NCI-H2029 treated with DMSO at 0.1 percent for 48 hours (cell line): Measurements from ENCODE around the gene RAI1.

Source experiments
- DNase-seq: peaks from one replicate; lab custom pipeline; 2025; lab: John Stamatoyannopoulos, UW

RAI1 gene

DNA sequence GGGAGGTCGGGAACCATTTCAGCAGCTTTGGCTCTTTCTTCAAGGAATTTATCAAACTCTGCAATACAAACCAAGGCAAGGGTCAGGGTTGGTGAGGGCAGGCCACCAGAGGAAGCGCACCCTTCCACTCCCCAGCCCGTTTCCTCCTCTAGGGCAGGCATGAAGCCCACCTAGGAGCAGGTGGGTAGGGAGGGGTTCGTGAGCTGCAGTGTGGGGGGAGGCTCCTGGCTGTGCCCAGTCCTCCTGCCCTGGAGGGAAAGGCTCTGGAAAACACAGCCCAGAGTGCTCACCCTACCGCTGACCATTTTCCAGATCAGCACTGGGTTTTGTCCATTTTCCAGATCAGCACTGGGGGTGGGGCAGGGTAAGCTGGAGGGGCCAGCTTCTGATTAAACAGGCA, 166.5 kb downstream of the RAI1 start:
- no peak for DNase-seq

DNA sequence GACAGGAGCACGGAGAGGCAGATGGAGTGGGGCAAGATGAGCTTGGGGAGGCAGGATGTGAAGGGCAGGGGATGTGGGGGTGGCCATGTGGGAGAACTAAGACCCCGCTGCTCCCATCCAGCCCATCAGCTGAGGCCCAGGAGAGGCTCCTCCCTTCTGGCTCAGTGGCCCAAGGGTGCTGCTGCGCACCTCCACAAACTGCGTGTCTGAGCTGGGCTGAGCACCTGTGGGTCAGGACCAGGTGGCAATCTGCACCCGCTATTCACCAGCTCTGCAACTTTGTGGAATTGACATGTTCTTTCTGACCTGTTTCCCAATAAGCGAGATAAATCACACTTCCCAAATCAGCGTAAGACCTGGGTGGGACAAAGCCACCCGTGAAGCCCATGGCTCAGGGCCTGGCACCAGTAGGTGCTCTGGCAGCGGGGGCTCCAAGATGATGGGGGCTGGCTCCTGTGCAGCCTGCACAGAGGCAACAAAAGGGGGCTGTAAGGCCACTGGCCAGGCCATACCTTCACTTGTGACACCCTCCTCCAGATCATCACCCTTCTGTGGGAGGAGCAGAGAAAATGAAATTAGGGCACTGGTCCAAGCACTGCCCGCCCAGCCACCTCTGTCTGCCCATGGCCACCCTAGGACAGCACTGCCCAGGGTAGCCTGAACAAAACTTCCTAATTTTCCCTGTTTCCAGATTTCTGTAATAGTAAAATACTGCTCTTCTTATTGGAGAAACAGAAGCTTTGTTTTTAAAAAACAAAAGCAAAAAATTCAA, 167.2 kb downstream of the RAI1 start:
- no peak for DNase-seq

DNA sequence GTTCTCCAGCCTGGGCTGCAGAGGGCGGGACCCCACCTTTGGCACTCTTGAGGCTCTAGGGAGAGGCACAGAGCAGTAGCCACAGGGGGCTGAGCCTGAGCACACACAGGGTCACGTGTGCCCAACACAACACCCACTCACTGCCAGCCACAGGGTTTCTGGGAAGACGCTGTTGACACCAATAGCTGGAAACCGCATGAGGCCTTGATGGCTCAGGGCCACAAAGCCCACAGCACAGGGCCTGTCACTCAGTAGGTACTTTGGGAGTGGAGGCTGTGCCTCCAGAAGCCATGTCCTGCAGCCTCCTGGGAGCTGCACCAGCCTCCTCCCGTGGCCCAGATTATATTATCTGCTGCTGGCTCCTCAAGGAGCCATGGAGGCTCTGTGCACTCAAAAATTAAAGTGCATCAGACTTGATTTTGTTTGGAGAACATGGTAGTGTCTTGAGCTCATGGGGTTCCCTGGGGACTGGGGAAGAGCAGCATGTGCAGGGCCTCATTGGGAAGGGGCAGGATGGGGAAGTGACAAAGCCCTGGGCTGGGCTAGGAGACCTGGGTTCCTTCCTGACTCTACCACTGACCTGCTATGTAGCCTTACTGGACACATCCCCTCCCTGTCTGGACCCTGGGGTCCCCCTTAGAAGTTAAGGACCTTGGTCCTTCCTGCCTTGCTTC, 168.0 kb downstream of the RAI1 start:
- no peak for DNase-seq

DNA sequence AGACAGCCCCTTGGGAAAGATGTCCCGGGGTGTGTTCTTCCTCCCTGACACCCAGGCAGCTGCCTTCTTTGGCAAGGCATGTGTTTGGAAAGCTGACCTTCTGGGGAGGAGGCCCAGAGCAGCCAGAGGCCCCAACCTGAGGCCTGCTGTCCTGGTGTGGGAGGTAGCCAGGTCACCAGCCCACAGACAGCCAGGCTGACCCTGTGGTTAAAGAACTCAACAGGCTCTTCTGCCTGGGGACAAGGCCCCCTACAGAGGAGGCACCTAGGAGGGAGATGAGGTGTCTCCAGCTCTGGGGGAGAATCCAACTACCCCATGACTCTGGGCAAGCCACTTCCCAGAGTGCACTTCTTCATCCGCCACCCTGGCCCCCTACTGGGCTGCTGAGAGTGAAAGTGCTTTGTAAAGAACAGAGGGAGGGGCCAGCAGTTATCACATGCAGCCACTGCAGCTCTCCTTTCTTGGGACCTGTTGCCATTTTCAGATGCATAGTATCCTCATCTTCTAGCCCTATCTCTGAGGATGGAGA, 168.7 kb downstream of the RAI1 start:
- DNase-seq, result no peak

DNA sequence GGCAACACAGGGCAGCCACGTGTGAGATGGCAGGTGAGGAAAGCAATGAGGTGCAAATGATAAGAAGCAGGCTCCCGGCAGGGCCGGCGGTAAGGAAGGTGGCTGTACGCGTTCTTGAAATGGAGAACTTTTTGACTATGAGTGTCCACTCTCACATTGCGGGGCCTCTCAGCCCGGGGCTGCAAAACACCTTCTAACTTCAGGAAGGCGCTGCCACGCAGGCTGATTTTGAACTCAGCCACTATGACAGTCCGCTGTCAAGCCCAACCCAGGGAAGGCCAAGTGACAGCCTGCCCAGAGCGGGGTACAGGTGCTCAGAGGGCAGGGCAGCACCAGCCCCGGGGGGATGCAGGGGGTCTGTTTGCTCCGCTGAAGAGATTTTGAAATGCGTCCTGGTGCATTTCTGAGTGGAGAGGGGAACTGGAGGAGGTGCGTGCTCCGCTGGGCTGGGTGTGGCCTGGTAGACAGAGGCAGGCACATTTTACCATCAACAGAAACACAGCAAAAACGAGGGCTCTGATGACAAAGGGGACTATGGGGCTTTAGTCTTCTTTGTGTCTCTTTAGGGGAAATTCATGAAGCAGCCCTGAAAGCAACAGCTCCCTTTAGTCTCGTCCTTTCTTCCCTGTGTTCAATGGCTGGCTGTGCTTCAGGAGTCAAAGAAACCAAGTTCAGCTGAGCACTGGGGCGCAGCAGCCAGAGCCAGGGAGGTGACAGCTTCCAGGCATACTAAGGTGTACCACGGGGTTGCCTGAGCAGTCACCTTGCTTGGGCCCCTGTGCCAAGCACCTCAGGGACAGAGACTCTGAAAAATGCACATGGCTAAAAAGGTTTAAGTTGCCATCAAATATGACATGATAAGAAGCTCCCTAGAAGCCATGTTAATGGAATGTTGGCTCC, 170.1 kb downstream of the RAI1 start:
- DNase-seq, result no peak

DNA sequence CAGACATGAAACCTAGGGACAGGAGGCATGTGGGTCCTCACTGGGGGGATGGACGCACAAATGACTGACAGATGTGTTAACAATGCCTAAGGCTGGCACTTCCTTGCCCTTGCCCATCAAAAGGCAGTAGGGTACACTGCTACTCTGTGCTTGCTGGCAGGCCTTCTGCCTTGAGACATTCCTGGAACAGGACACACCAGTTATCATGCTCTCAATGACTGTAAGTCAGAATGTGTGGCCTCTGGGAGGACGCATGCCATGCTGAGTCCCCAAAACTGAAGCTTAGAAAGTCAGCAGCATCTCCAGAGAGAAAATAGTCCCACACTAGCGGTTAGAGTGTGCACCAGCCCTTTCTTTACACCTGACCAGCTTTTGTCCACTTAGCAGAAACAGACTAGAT, 171.7 kb downstream of the RAI1 start:
- DNase-seq, result no peak

DNA sequence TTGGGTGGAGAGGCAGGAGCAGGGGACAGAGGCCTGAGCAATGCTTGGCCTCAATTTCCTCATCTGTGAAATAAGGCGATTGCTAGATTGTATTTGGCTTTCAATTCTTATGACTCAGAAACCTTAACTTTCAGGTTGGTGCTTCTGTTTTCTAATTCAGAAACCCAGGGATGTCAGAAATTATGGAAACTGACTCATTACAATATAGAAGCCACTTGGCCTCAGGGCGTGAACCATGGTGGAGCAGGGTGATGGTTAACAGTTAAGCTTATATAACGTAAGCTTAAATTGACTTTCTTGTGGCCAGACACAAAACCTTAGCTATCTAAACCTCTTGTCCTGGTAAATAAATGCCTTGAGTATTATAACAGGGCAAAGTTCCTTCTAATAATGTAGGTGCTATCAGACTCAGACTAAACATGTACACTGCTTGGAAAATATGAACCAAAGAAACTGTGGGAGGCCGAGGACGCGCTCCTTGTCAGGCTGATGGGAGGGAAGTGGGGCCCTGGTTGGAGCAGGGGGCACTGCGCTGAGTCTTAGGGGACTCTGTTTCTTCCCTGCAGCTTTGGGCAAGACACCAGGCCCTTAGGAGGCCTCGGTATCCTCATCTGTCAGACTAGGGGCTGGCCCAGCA, 172.7 kb downstream of the RAI1 start:
- DNase-seq, result no peak

DNA sequence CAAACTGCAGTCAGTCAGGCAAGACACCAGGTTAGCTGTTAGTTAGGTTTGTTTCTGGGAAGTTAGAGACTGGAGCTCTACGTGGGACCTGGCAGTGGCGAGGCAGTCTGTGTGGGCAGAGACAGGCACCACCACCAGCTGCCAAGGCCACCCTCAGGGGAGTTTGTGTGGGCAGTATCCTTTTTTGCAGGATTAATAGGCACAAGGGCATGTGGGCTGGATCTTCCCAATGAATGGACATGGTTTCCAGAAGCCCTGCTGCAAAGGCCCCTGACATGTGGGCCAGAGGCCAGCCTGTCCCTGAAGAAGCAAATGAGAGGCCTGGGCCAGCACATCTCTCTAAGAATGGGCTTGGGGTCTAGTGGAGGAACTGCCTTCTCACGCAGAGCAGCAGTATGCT, 174.7 kb downstream of the RAI1 start:
- DNase-seq, result no peak

DNA sequence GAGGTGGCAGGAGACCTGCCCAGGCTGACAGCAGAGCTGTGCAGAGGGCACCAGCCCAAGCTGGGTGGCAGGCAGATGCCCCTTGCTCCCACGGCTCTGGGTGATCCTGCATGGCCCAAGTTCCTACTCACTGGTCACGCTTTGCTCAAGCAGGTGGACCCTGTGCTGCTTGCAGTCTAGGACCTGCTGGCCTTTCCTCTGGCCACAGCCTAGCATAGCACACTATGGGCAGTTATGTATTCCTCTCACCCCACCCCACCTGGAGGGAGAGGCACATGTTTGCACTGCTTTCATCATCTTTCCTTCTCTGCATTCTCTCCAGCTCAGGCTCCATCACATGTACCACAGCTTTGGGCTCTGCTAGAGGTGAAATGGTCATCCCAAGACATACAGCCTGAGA, 175.1 kb downstream of the RAI1 start:
- no peak for DNase-seq

DNA sequence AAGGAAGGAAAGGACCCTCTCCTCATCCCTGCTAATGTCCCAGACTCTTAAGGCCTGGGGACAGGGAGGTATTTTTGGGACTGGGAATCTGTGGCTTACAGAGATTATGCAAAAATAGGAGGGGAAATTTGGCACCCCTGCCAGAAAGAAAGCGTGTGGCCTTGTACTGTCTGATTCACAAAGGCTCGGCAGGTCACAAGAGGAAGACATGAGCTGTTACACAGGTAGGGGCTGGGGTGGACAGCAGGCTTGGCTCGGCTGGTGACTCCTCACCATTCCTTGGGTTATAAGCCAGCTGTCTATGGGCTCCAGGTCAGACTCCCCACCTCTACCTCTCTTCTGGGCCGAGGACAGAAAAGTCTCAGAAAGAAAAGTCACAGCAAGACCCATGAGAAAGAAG, 176.2 kb downstream of the RAI1 start:
- no peak for DNase-seq

DNA sequence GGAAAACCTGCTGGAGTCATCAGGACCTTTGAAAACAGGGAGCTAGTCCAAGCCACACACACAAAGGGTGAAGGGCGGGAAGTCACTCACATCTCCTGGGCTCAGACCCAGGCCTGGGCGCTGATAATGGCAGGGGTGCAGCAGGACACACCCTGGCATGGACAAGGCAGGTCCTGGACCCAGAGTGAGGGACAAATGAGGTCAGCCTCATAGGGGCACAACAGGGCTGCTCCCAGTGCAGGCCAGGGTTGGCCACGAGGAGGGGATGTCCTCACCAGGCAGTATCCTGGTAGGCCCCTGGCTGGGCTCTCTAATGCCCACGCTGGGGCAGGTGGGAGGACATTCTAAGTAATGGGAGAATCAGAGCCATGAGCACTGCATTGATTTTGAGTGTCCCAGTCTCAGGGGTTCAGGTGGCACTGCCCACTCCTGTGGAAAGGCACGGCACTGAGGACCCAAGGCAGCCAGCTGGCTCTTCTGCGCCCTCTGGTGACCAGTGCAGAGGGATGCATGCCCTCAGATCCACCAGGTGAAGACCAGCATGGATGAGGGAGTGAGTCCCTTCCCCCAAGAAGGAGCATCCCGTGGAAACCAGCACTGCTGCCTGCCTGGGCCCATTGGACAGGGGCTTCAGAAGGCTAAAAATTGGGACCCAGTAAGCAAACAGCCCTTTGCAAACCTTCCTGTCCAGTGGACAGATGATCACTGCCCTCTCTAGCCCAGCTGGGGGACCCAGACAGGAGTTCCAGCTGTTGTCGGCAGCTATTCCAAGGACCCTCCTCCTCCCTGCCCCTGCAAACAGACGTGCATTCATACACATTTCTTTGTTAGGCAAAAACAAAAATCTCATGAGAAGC, 178.9 kb downstream of the RAI1 start:
- DNase-seq, result no peak

DNA sequence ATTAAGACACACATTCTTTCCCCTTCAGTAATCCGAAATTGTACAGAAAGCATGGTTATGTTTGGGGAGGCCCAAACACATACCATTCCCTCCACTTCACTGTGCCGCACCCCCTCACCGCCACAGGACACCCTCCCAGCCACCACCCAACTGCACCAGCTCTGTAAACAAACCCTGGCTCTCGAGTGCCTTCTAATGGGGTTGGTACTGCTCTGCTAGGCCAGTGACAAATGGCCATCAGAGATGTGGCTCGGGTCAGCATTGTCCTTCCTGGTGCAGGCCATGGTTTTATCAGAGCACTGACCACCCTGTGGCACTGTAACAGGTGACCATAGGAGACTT, 179.5 kb downstream of the RAI1 start:
- DNase-seq, result no peak
